ENCODE measurements around the gene GON7.

GON7 gene

DNA sequence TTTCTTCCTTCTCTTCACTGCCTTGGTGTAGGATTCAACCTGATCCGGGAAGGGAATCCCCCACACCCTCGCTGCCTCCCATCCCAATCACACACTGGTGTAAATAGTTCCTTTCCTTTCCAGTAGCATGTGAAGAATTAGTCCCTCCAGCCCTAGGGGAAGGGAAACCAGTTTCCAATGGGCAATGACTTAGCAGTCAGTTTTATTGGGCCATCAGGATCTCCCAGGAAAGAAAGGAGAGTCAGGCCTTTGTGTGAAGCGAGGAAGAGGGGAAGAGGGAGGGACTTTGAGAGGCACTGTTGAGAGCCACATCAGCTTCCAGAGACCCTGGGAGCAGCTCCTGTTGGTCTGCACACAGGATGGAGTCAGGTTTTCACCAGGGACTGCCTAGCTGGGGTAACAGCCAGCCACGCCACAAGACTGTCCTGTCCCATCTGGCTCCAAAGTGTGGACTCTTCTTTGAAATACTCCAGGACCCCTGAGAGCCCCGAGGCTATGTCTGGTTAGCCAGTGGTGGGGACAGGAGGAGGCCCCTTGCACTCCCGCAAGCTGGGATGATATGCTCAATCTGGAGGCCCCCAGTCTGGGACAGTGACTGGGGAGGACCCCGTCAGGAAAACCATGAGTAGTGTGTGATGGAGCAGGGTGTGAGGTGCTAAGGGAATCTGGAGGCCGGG, 50.0 kb downstream of the GON7 start:
- DNase-seq (ENCODE audit: low spot score) = no peak

DNA sequence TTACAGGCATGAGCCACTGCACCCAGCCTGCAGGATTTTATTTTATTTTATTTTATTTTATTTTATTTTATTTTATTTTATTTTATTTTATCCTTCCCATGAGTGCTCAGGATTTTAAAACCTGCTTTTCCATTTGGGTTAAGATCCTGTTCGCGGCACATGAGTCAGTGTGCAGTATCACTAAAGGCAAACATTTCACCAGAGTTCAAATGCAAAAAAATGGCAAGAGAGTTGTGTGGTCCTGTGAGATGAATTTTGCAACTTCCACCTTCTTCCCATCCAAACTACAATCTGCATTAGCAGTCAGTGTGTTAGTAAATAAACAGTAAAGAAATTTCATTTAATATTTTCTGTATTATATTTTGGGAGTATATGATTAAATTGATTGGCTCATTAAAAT, 51.2 kb downstream of the GON7 start:
- no peak for DNase-seq (ENCODE audit: low spot score)

DNA sequence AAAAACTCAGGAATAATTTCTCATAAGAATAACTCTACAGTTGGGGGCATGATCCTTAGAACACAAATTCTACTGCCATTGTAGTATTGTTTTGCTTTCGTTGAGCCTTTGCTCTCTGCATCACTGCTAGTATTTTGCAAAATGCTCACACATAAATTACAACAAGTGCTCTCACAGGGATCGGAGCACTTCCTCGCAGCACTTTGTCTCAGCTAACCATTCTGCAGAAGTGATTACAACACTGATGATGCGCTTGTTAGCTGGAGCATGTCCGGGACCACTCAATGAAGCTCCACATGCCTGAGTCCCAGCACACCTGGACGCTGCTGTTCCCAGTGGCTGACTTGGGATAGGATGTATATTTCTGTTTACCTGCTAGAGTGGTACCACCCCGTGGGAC, 53.7 kb downstream of the GON7 start:
- no peak for DNase-seq (ENCODE audit: low spot score)

Data from hepatic stellate cell (primary cell).